ENCODE results near the gene GRIN2C. TPM values are rescaled to one million over a fixed set of nuclear protein-coding genes. Genes with fewer than 3 reads are reported as not detected.
A peak's percentile ranks its signal among the peaks of the same experiment; 100 is the strongest.

The GRIN2C gene
- total and polyA plus RNA-seq, 9 of the 15 experiments (the other 6 are each of a cell fraction or from before 2014, with no cell fraction given), result under 0.01 to 0.33 (median 0.10) TPM; not detected in 2

GRCh38 chr17:74872313-74873036, 12.8 kb upstream of the GRIN2C start, which contains the start of gene FDXR (continued):
- TF ChIP-seq ZNF224 (CRISPR knock-in tag; IDR thresholded peaks at IDR 0.05) (no peak), NELFE (IDR thresholded peaks at IDR 0.05; ENCODE audit: insufficient read depth, insufficient read length) (no peak), ARID4B (CRISPR knock-in tag; IDR thresholded peaks at IDR 0.05) (0 out of 2 replicates have a peak, but pooled peaks have one; percentile 49), MCM3 (IDR thresholded peaks at IDR 0.05) (no peak), ZMIZ1 (IDR thresholded peaks at IDR 0.05; ENCODE audit: low read depth in 2 of 2, low read length in 2 of 2) (peak in 1 of 2 experiments; percentile 47; a peak in 1 of 4 replicates), ZNF253 (CRISPR knock-in tag; conservative IDR thresholded peaks at IDR 0.05) (no peak), ZNF655 (CRISPR knock-in tag; IDR thresholded peaks at IDR 0.05) (no peak), ZNF263 (CRISPR knock-in tag; IDR thresholded peaks at IDR 0.05; ENCODE audit: borderline replicate concordance) (peak; percentile 66), CXXC5 (CRISPR knock-in tag; IDR thresholded peaks at IDR 0.05) (peak; percentile 1; the same call in 1 of the 2 replicates), KDM2B (CRISPR knock-in tag; IDR thresholded peaks at IDR 0.05) (0 out of 2 replicates have a peak, but pooled peaks have one; percentile 35), CBFB (CRISPR knock-in tag; IDR thresholded peaks at IDR 0.05) (0 out of 2 replicates have a peak, but pooled peaks have one; percentile 75), OTX1 (CRISPR knock-in tag; IDR thresholded peaks at IDR 0.05) (peak; percentile 40; the same call in 1 of the 2 replicates), ZNF644 (tag; IDR thresholded peaks at IDR 0.05; ENCODE audit: low read depth) (no peak), ZBTB7A (IDR thresholded peaks at IDR 0.05; ENCODE audit: borderline replicate concordance, control insufficient read depth, low read depth, low read length) (peak; percentile 19; the same call in 1 of the 2 replicates), FOXO4 (CRISPR knock-in tag; IDR thresholded peaks at IDR 0.05) (no peak), MAZ (CRISPR knock-in tag; conservative IDR thresholded peaks at IDR 0.05 in 1 of 2, IDR thresholded peaks at IDR 0.05 in 1 of 2) (peak in 1 of 2 experiments; percentile 55; a peak in 1 of 4 replicates)

Measured in K562 (cell line).